SK-N-SH (cell line): Measurements from ENCODE around the gene KLK15. TPM values are rescaled to one million over a fixed set of nuclear protein-coding genes. Genes with fewer than 3 reads are reported as not detected.

Experiments
- CTCF ChIA-PET: fragments of 300-600, 350-600 bp; formaldehyde crosslinking; extraction: SDS; loops from one replicate; lab custom pipeline; 2021; lab: Yijun Ruan, JAX
- POLR2A ChIA-PET: fragments of 350-600 bp; sonication (Branson Sonifier 250); formaldehyde crosslinking; extraction: SDS; loops from one replicate; lab custom pipeline; 2020; ENCODE audit warnings: antibody characterized with exemption, inconsistent platforms; lab: Yijun Ruan, JAX
- DNase-seq: peaks from one replicate; pipeline ENCODE4 v3.0.0; 2012
- H2AFZ ChIP-seq: fragments of 200-600 bp; sonication (generic); 2 replicates; pipeline ENCODE4 v1.8.1; 2016; ENCODE audit warnings: antibody characterized with exemption, mild to moderate bottlenecking, low read depth
- H3F3A ChIP-seq: fragments of 200-600 bp; sonication (generic); replicated peaks from 2 replicates; pipeline ENCODE3; 2016; ENCODE audit warnings: antibody characterized with exemption, mild to moderate bottlenecking; ENCODE audit not compliant: insufficient read depth
- H3K27ac ChIP-seq, 2 experiments: fragments of 200-500 bp in 1 of 2; fragments of 200-600 bp in 1 of 2; sonication (Bioruptor generic) in 1 of 2; sonication (generic), shearing (Covaris generic) in 1 of 2; 2 replicates each; pipeline versions ENCODE4 v1.5.1 to v1.6.1; 2014 to 2016; ENCODE audit warnings: low read depth in 2 of 2, inconsistent platforms in 1 of 2, low read length in 1 of 2, mild to moderate bottlenecking in 1 of 2, mixed read lengths in 1 of 2
- H3K27me3 ChIP-seq: fragments of 200-600 bp; sonication (generic), shearing (Covaris generic); 2 replicates; pipeline ENCODE4 v1.6.1; 2016; ENCODE audit warnings: mixed run types; ENCODE audit not compliant: insufficient read depth
- H3K36me3 ChIP-seq, 2 experiments: fragments of 200-500 bp in 1 of 2; fragments of 200-600 bp in 1 of 2; sonication (Bioruptor generic) in 1 of 2; sonication (generic) in 1 of 2; replicated peaks in 1 of 2; 2 replicates each; pipeline versions ENCODE3 to v1.5.1; 2014 to 2016; ENCODE audit warnings: low read length in 1 of 2, mild to moderate bottlenecking in 1 of 2; ENCODE audit not compliant: insufficient read depth in 2 of 2, control insufficient read depth in 1 of 2
- H3K4me1 ChIP-seq, 2 experiments: fragments of 200-500 bp in 1 of 2; fragments of 200-600 bp in 1 of 2; sonication (Bioruptor generic) in 1 of 2; sonication (generic), shearing (Covaris generic) in 1 of 2; 2 replicates each; pipeline versions ENCODE4 v1.5.1 to v1.6.1; 2014 to 2016; ENCODE audit warnings: low read depth in 1 of 2, low read length in 1 of 2, mixed run types in 1 of 2; ENCODE audit not compliant: insufficient read depth in 2 of 2, control insufficient read depth in 1 of 2
- H3K4me2 ChIP-seq: fragments of 200-600 bp; sonication (generic), shearing (Covaris generic); 2 replicates; pipeline ENCODE4 v1.6.1; 2017; ENCODE audit warnings: mixed run types
- H3K4me3 ChIP-seq, 2 experiments: fragments of 200-500 bp in 1 of 2; fragments of 200-600 bp in 1 of 2; sonication (Bioruptor generic) in 1 of 2; sonication (generic), shearing (Covaris generic) in 1 of 2; 2 replicates each; pipeline versions ENCODE4 v1.5.1 to v1.8.1; 2014 to 2016; ENCODE audit warnings: low read depth in 2 of 2, inconsistent platforms in 1 of 2, low read length in 1 of 2, mild to moderate bottlenecking in 1 of 2, mixed read lengths in 1 of 2, moderate library complexity in 1 of 2
- H3K79me2 ChIP-seq: fragments of 200-600 bp; sonication (generic); 2 replicates; pipeline ENCODE4 v1.8.1; 2017; ENCODE audit warnings: mild to moderate bottlenecking; ENCODE audit not compliant: insufficient read depth
- H3K9ac ChIP-seq: fragments of 200-600 bp; sonication (generic); 2 replicates; pipeline ENCODE4 v1.6.1; 2017; ENCODE audit warnings: mixed run types
- H3K9me2 ChIP-seq: fragments of 200-600 bp; sonication (generic); 2 replicates; pipeline ENCODE4 v1.6.1; 2017; ENCODE audit warnings: mixed run types
- H3K9me3 ChIP-seq: fragments of 200-600 bp; sonication (generic); 2 replicates; pipeline ENCODE4 v1.6.1; 2017; ENCODE audit warnings: mixed run types, mild to moderate bottlenecking, moderate library complexity
- H4K20me1 ChIP-seq: fragments of 200-600 bp; sonication (generic); 2 replicates; pipeline ENCODE4 v1.6.1; 2017; ENCODE audit warnings: mild to moderate bottlenecking, mixed run types; ENCODE audit not compliant: insufficient read depth
- CHD2 ChIP-seq: fragments of 150-350 bp; IDR thresholded peaks from 2 replicates; pipeline ENCODE4 v1.6.1; 2018; ENCODE audit warnings: low read length; ENCODE audit not compliant: partially characterized antibody
- EP300 ChIP-seq, 2 experiments: IDR thresholded peaks; 2 replicates each; pipeline versions ENCODE4 v1.4.0 to v1.6.1; 2012; ENCODE audit warnings: borderline replicate concordance in 1 of 2, low read depth in 1 of 2, low read length in 1 of 2
- EZH2phosphoT487 ChIP-seq: fragments of 200-600 bp; sonication (generic); IDR thresholded peaks from 2 replicates; pipeline ENCODE4 v1.6.1; 2017; ENCODE audit warnings: low read depth, mixed run types, mild to moderate bottlenecking, antibody characterized with exemption, moderate library complexity, borderline replicate concordance
- FOSL2 ChIP-seq: IDR thresholded peaks from 2 replicates; pipeline ENCODE4 v1.4.0; 2012; ENCODE audit warnings: low read depth, mild to moderate bottlenecking, moderate library complexity, borderline replicate concordance
- FOXJ3 ChIP-seq: sonication (generic); formaldehyde crosslinking; IDR thresholded peaks from 2 replicates; pipeline ENCODE4 v1.5.1; 2020; ENCODE audit warnings: mild to moderate bottlenecking, missing genetic modification reagents
- FOXM1 ChIP-seq: IDR thresholded peaks from 2 replicates; pipeline ENCODE4 v1.4.0; 2012; ENCODE audit warnings: low read depth, mild to moderate bottlenecking
- GABPA ChIP-seq: IDR thresholded peaks from 2 replicates; pipeline ENCODE4 v1.4.0; 2012; ENCODE audit warnings: low read depth, mild to moderate bottlenecking
- JUND ChIP-seq: IDR thresholded peaks from 2 replicates; pipeline ENCODE4 v1.4.0; 2012
- MXI1 ChIP-seq: IDR thresholded peaks from 2 replicates; pipeline ENCODE4 v1.6.1; 2012; ENCODE audit warnings: mild to moderate bottlenecking, low read depth, low read length, improper control_type of control experiment
- NFIC ChIP-seq: IDR thresholded peaks from 2 replicates; pipeline ENCODE4 v1.4.0; 2012; ENCODE audit warnings: borderline replicate concordance
- POLR2AphosphoS5 ChIP-seq: IDR thresholded peaks from 2 replicates; pipeline ENCODE4 v1.6.1; 2012; ENCODE audit warnings: low read depth, low read length
- RAD21 ChIP-seq: IDR thresholded peaks from 2 replicates; pipeline ENCODE4 v1.6.1; 2012; ENCODE audit warnings: mild to moderate bottlenecking, low read length
- RCOR1 ChIP-seq: fragments of 150-350 bp; IDR thresholded peaks from 2 replicates; pipeline ENCODE4 v1.6.1; 2017; ENCODE audit warnings: antibody characterized with exemption, low read length
- RXRA ChIP-seq: IDR thresholded peaks from 2 replicates; pipeline ENCODE4 v1.4.0; 2012; ENCODE audit warnings: low read depth, mild to moderate bottlenecking, borderline replicate concordance
- TEAD4 ChIP-seq: IDR thresholded peaks from 2 replicates; pipeline ENCODE4 v1.4.0; 2012; ENCODE audit warnings: mild to moderate bottlenecking, borderline replicate concordance; ENCODE audit not compliant: insufficient read depth
- USF1 ChIP-seq: IDR thresholded peaks from 2 replicates; pipeline ENCODE4 v1.4.0; 2012; ENCODE audit warnings: low read depth, borderline replicate concordance
- YY1 ChIP-seq: IDR thresholded peaks from 2 replicates; pipeline ENCODE4 v1.4.0; 2012; ENCODE audit warnings: low read depth, mild to moderate bottlenecking
- ZBTB33 ChIP-seq: IDR thresholded peaks from 2 replicates; pipeline ENCODE4 v1.4.0; 2012; ENCODE audit warnings: low read depth, borderline replicate concordance
- WGBS: methylation state at CpG from one replicate; pipeline ENCODE4 v1.1.6; 2017; ENCODE audit warnings: low lambda C conversion rate; 5-methylcytosine and 5-hydroxymethylcytosine counted together
- polyA plus RNA-seq, 3 experiments: library from polyadenylated mRNA; depleted of rRNA; stranded (reverse); fragments of >200 nt; gene quantifications; 2 replicates each; pipeline ENCODE4 v1.2.3, GENCODE V29; 2012
- TF ChIP-seq, protein P1 (sequence below): fragments of 200-600 bp; sonication (generic); IDR thresholded peaks from 2 replicates; pipeline ENCODE4 v1.6.1; 2017; ENCODE audit warnings: antibody characterized with exemption, mild to moderate bottlenecking, moderate library complexity
- TF ChIP-seq, protein P2 (sequence below): IDR thresholded peaks from 2 replicates; pipeline ENCODE4 v1.4.0; 2012; ENCODE audit warnings: low read depth

KLK15 gene
- polyA plus RNA-seq, 1 of the 3 experiments (the other 2 are of a cell fraction) = not detected

DNA sequence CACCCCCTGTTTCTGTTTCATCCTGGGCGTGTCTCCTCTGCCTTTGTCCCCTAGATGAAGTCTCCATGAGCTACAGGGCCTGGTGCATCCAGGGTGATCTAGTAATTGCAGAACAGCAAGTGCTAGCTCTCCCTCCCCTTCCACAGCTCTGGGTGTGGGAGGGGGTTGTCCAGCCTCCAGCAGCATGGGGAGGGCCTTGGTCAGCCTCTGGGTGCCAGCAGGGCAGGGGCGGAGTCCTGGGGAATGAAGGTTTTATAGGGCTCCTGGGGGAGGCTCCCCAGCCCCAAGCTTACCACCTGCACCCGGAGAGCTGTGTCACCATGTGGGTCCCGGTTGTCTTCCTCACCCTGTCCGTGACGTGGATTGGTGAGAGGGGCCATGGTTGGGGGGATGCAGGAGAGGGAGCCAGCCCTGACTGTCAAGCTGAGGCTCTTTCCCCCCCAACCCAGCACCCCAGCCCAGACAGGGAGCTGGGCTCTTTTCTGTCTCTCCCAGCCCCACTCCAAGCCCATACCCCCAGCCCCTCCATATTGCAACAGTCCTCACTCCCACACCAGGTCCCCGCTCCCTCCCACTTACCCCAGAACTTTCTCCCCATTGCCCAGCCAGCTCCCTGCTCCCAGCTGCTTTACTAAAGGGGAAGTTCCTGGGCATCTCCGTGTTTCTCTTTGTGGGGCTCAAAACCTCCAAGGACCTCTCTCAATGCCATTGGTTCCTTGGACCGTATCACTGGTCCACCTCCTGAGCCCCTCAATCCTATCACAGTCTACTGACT lies 21.4 kb upstream of the KLK15 start, which contains the start of gene KLK3:
TSS of gene KLK3 (plus strand) at position 280 of the 775 bp plus-strand sequence. CDS start at position 321, 41 bp downstream.
- TF ChIP-seq POLR2AphosphoS5 = no peak
- TF ChIP-seq, protein P1, sequence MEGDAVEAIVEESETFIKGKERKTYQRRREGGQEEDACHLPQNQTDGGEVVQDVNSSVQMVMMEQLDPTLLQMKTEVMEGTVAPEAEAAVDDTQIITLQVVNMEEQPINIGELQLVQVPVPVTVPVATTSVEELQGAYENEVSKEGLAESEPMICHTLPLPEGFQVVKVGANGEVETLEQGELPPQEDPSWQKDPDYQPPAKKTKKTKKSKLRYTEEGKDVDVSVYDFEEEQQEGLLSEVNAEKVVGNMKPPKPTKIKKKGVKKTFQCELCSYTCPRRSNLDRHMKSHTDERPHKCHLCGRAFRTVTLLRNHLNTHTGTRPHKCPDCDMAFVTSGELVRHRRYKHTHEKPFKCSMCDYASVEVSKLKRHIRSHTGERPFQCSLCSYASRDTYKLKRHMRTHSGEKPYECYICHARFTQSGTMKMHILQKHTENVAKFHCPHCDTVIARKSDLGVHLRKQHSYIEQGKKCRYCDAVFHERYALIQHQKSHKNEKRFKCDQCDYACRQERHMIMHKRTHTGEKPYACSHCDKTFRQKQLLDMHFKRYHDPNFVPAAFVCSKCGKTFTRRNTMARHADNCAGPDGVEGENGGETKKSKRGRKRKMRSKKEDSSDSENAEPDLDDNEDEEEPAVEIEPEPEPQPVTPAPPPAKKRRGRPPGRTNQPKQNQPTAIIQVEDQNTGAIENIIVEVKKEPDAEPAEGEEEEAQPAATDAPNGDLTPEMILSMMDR = no peak
- TF ChIP-seq FOSL2 = no peak
- TF ChIP-seq, protein P2, sequence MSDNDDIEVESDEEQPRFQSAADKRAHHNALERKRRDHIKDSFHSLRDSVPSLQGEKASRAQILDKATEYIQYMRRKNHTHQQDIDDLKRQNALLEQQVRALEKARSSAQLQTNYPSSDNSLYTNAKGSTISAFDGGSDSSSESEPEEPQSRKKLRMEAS = no peak
- TF ChIP-seq GABPA = no peak
- TF ChIP-seq NFIC = no peak
- TF ChIP-seq EZH2phosphoT487 = no peak
- no peak for TF ChIP-seq TEAD4
- TF ChIP-seq CHD2 = no peak
- no peak for TF ChIP-seq FOXM1
- no peak for TF ChIP-seq JUND
- TF ChIP-seq RAD21 = no peak
- TF ChIP-seq MXI1 = no peak
- no peak for TF ChIP-seq FOXJ3 (CRISPR knock-in tag)
- TF ChIP-seq ZBTB33 = no peak
- TF ChIP-seq EP300 (IDR thresholded peaks at IDR 0.05; ENCODE audit: borderline replicate concordance in 1 of 2, low read depth in 1 of 2, low read length in 1 of 2) = no peak
- no peak for TF ChIP-seq RXRA
- no peak for TF ChIP-seq YY1
- no peak for TF ChIP-seq USF1
- no peak for TF ChIP-seq RCOR1
- H3K27ac ChIP-seq = no peak within 1 kb of the TSS
- H3K4me1 ChIP-seq = no peaks in the 10 kb centered on the region
- peaks cover 37% of the 10 kb centered on the region for H3K27me3 ChIP-seq
- H3K9me2 ChIP-seq = no peaks in the 10 kb centered on the region
- 2% methylated on average over 5 of the region's 9 CpGs for WGBS
- no peaks in the 10 kb centered on the region for H3K79me2 ChIP-seq
- no peaks in the 10 kb centered on the region for H3F3A ChIP-seq
- CTCF ChIA-PET = interaction anchor here (0.6 kb wide), 1 partner anchor 593 kb away, joined by 3 read pairs; no protein-coding TSS in a partner anchor
- no peak within 1 kb of the TSS for H2AFZ ChIP-seq
- no peak within 1 kb of the TSS for H3K9ac ChIP-seq
- no peak within 1 kb of the TSS for H3K4me3 ChIP-seq
- POLR2A ChIA-PET = no interaction called here
- no peak within 1 kb of the TSS for H3K4me2 ChIP-seq
- H4K20me1 ChIP-seq = no peaks in the 10 kb centered on the region
- DNase-seq = no peak
- no peaks in the 10 kb centered on the region for H3K9me3 ChIP-seq
- no peaks in the 10 kb centered on the region for H3K36me3 ChIP-seq
